Sigmoid colon (tissue), 7 donors: Measurements from ENCODE around the gene SEH1L. TPM values are rescaled to one million over a fixed set of nuclear protein-coding genes. Genes with fewer than 3 reads are reported as not detected.
A peak's percentile ranks its signal among the peaks of the same experiment; 100 is the strongest.
"Not testable (repeated sequence)": the region's sequence is repeated elsewhere in the genome, so short reads cannot be mapped to it uniquely, and the experiment has no call there.

Source experiments
- DNase-seq: peaks from one replicate; pipeline ENCODE4 v3.0.0-alpha.2; 2019
- H3K27ac ChIP-seq, 4 donors: fragments of 200-600 bp; sonication (generic); one replicate each; pipeline ENCODE4 v1.5.1; 2016 to 2019; ENCODE audit warnings: mild to moderate bottlenecking in 1 of 4
- H3K27me3 ChIP-seq, 3 donors: fragments of 200-600 bp; sonication (generic); one replicate each; pipeline ENCODE4 v1.5.1; 2019; ENCODE audit warnings: mild to moderate bottlenecking in 1 of 3
- H3K36me3 ChIP-seq, 4 donors: fragments of 200-600 bp; sonication (generic); one replicate each; pipeline ENCODE4 v1.5.1; 2016 to 2019
- H3K4me1 ChIP-seq, 4 donors: fragments of 200-600 bp; sonication (generic); one replicate each; pipeline ENCODE4 v1.5.1; 2017 to 2019
- H3K4me3 ChIP-seq, 4 donors: fragments of 200-600 bp; sonication (generic); one replicate each; pipeline ENCODE4 v1.5.1; 2017 to 2019; ENCODE audit warnings: mild to moderate bottlenecking in 2 of 4, moderate library complexity in 1 of 4
- H3K9me3 ChIP-seq, 4 donors: fragments of 200-600 bp in 3 of 4; sonication (generic) in 3 of 4; one replicate each; pipeline versions ENCODE4 v1.5.1 to v1.6.1; 2013 to 2019
- EP300 ChIP-seq, 4 donors: sonication (generic); formaldehyde crosslinking; IDR thresholded peaks; one replicate each; pipeline ENCODE4 v1.6.1; 2017; ENCODE audit warnings: antibody characterized with exemption in 4 of 4
- POLR2A ChIP-seq, 2 donors: fragments of 450-650 bp; IDR thresholded peaks; one replicate each; pipeline ENCODE4 v1.6.1; 2016; ENCODE audit warnings: antibody characterized with exemption in 2 of 2, mild to moderate bottlenecking in 2 of 2, moderate library complexity in 2 of 2
- POLR2AphosphoS5 ChIP-seq, 4 donors: sonication (generic); formaldehyde crosslinking; IDR thresholded peaks; one replicate each; pipeline ENCODE4 v1.6.1; 2017; ENCODE audit warnings: antibody characterized with exemption in 4 of 4
- WGBS, 2 donors: extraction: QIAGEN DNeasy Blood & Tissue Kit; methylation state at CpG; one replicate each; pipeline ENCODE4 v1.1.7; 2013; 5-methylcytosine and 5-hydroxymethylcytosine counted together
- intact Hi-C: fragments of 100-400 bp; cut with DNase I; formaldehyde crosslinking; loops from one replicate; pipeline ENCODE4 v1.15.1; 2023
- polyA plus RNA-seq, 3 donors: library from polyadenylated mRNA; stranded (reverse); fragments of 200-250 nt; gene quantifications; one replicate each; pipeline ENCODE4 v1.2.3, GENCODE V29; 2013
- total RNA-seq, 4 donors: library from RNA; depleted of rRNA; stranded (reverse); fragments of >200 nt; gene quantifications; one replicate each; pipeline ENCODE4 v1.1.0, GENCODE V29; 2016
- TF ChIP-seq, protein P1 (sequence below), 4 experiments: fragments of 450-650 bp in 3 of 4; fragments of 200-600 bp in 1 of 4; IDR thresholded peaks; one replicate each; pipeline ENCODE4 v1.5.1; 2016 to 2019; ENCODE audit warnings: antibody characterized with exemption in 4 of 4, mild to moderate bottlenecking in 3 of 4, moderate library complexity in 2 of 4
- donor health status: healthy with polysubstance abuse.
- donor health status: Bipolar disorder and iron deficiency.
- donor health status: healthy.

Gene SEH1L
- total RNA-seq (10 to 100 TPM; 15.3 to 38.1 (median 20.3) TPM), polyA plus RNA-seq (10 to 100 TPM; 16.2 to 18.8 (median 16.2) TPM)

GRCh38 chr18:12947285-12948049, at the start of gene SEH1L:
Gene SEH1L, plus strand, starts transcription at chr18:12948011. Its CDS starts 111 bp downstream, at chr18:12948122.
- WGBS, 2 donors: 1% methylated on average over 58 of the region's 58 CpGs
- intact Hi-C loops: loop anchor here (1.0 to 10.0 kb wide), 6 partner anchors 44 to 1095 kb away; partner anchors contain the start of genes AFG3L2, CEP192, CHMP1B and FAM210A
- peak; percentile 100 for DNase-seq
- no peaks in the 10 kb centered on the region for H3K27me3 ChIP-seq
- H3K27ac ChIP-seq: peak within 1 kb of the TSS; percentile 94 to 99 (median 98)
- H3K9me3 ChIP-seq: no peaks in the 10 kb centered on the region
- TF ChIP-seq POLR2A (IDR thresholded peaks at IDR 0.05) (peak; percentile 52 to 56), POLR2AphosphoS5 (IDR thresholded peaks at IDR 0.05) (peak; percentile 81 to 93 (median 88)), EP300 (IDR thresholded peaks at IDR 0.05) (no peak)
- TF ChIP-seq, protein P1, sequence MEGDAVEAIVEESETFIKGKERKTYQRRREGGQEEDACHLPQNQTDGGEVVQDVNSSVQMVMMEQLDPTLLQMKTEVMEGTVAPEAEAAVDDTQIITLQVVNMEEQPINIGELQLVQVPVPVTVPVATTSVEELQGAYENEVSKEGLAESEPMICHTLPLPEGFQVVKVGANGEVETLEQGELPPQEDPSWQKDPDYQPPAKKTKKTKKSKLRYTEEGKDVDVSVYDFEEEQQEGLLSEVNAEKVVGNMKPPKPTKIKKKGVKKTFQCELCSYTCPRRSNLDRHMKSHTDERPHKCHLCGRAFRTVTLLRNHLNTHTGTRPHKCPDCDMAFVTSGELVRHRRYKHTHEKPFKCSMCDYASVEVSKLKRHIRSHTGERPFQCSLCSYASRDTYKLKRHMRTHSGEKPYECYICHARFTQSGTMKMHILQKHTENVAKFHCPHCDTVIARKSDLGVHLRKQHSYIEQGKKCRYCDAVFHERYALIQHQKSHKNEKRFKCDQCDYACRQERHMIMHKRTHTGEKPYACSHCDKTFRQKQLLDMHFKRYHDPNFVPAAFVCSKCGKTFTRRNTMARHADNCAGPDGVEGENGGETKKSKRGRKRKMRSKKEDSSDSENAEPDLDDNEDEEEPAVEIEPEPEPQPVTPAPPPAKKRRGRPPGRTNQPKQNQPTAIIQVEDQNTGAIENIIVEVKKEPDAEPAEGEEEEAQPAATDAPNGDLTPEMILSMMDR (IDR thresholded peaks at IDR 0.05): no peak
- no peaks in the 10 kb centered on the region for H3K36me3 ChIP-seq
- H3K4me3 ChIP-seq: peak within 1 kb of the TSS; percentile 55 to 72 (median 64)
- H3K4me1 ChIP-seq: peaks cover 0 to 24% (median 16%) of the 10 kb centered on the region in 4 donors

GRCh38 chr18:12901208-12901607, 46.6 kb upstream of the SEH1L start:
- H3K4me3 ChIP-seq, intact Hi-C loops, H3K4me1 ChIP-seq, H3K36me3 ChIP-seq, H3K27me3 ChIP-seq, H3K27ac ChIP-seq, H3K9me3 ChIP-seq, DNase-seq: not testable (repeated sequence)
- 95% methylated on average over 12 of the region's 12 CpGs for WGBS, 2 donors

GRCh38 chr18:12904012-12904516, 43.7 kb upstream of the SEH1L start:
- intact Hi-C loops: no loop called here
- H3K4me1 ChIP-seq: no peaks in the 10 kb centered on the region
- no peak overlapping the region for H3K27ac ChIP-seq
- TF ChIP-seq POLR2AphosphoS5 (IDR thresholded peaks at IDR 0.05): no peak
- TF ChIP-seq EP300 (IDR thresholded peaks at IDR 0.05): no peak
- TF ChIP-seq POLR2A (IDR thresholded peaks at IDR 0.05): no peak
- TF ChIP-seq, protein P1 (IDR thresholded peaks at IDR 0.05): no peak
- peaks cover 0 to 6% (median 0%) of the 10 kb centered on the region in 3 donors for H3K27me3 ChIP-seq
- H3K4me3 ChIP-seq: no peak overlapping the region
- 63 to 71% methylated on average over 8 of the region's 8 CpGs for WGBS, 2 donors
- no peaks in the 10 kb centered on the region for H3K9me3 ChIP-seq
- H3K36me3 ChIP-seq: no peaks in the 10 kb centered on the region
- DNase-seq: no peak

DNA sequence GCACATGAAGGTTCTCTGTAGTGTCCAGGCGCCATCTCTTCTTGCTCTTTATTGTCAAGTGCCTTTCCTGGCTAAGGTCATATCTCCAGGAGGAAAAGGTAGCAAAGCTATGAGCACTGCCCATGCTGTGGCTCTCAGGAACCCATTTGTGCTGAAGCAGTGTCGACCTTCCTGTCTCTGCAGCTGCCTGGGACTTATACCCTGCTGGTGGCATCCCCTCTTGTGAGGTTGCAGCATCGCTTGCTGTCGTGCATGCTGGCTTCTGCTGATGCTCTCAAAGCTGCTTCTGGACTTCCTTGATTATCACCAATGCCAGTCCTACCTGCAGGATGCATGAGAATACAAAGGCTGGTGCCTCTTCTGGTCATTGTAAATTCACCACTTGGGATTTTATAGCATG, 41.7 kb upstream of the SEH1L start:
- Histone ChIP-seq H3K4me3 (no peak overlapping the region), H3K27me3 (peaks cover 0 to 14% (median 3%) of the 10 kb centered on the region in 3 donors), H3K4me1 (peaks cover 0 to 7% (median 4%) of the 10 kb centered on the region in 4 donors), H3K9me3 (no peaks in the 10 kb centered on the region), H3K36me3 (no peaks in the 10 kb centered on the region), H3K27ac (no peak overlapping the region)
- WGBS, 2 donors: 88 to 90% methylated on average over 4 of the region's 4 CpGs
- TF ChIP-seq, protein P1 (IDR thresholded peaks at IDR 0.05): no peak
- TF ChIP-seq POLR2AphosphoS5 (IDR thresholded peaks at IDR 0.05): no peak
- TF ChIP-seq POLR2A (IDR thresholded peaks at IDR 0.05): no peak
- no peak for TF ChIP-seq EP300 (IDR thresholded peaks at IDR 0.05)
- no peak for DNase-seq
- intact Hi-C loops: no loop called here

DNA sequence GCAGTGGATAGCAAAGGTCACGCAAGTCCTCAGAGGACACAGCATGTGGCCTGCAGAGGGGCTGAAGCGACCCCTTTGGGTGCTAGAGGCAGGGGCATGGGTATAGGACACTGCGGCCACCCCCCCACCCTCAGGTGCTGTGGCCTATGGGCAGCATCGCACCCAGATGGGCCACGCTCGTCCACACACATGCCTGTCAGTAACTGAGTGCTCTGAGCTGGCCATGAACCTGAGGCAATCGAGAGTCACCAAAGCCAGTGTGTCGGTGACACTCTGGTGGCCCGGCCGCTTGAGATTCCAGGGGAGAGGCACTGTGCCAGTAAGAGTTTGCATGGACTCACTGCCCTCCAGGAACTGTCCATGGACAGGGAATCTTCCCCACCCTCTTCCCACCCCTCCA, 41.0 kb upstream of the SEH1L start:
- no peak for TF ChIP-seq POLR2AphosphoS5 (IDR thresholded peaks at IDR 0.05)
- TF ChIP-seq, protein P1 (IDR thresholded peaks at IDR 0.05): no peak
- no peak for TF ChIP-seq EP300 (IDR thresholded peaks at IDR 0.05)
- TF ChIP-seq POLR2A (IDR thresholded peaks at IDR 0.05): no peak
- 85 to 86% methylated on average over 10 of the region's 10 CpGs for WGBS, 2 donors
- no peaks in the 10 kb centered on the region for H3K36me3 ChIP-seq
- DNase-seq: no peak
- peaks cover 0 to 21% (median 10%) of the 10 kb centered on the region in 3 donors for H3K27me3 ChIP-seq
- peaks cover 0 to 13% (median 9%) of the 10 kb centered on the region in 4 donors for H3K4me1 ChIP-seq
- intact Hi-C loops: no loop called here
- H3K4me3 ChIP-seq: no peak overlapping the region
- no peaks in the 10 kb centered on the region for H3K9me3 ChIP-seq
- peak overlapping the region in 1 of 4 donors; percentile 22 for H3K27ac ChIP-seq
